GM12878 (cell line): ENCODE data around the gene RAC2. TPM values are rescaled to one million over a fixed set of nuclear protein-coding genes. Genes with fewer than 3 reads are reported as not detected.

Experiments used
- ATAC-seq: fragments of 200-7000 bp; cut with Tn5 transposase; 3 replicates; pipeline ENCODE4 v1.9.1; 2020; ENCODE audit warnings: mild to moderate bottlenecking, moderate library complexity
- BruUV-seq: library from RNA; stranded (reverse); fragments of 400-500 nt; replicated peaks from 2 replicates; lab custom pipeline; 2021; lab: Mats Ljungman, UMichigan
- CTCF ChIA-PET: fragments of 300-600 bp; sonication (Branson Sonifier 250); formaldehyde crosslinking; extraction: SDS; loops from one replicate; lab custom pipeline; 2021; ENCODE audit warnings: inconsistent platforms; lab: Yijun Ruan, JAX
- POLR2A ChIA-PET: fragments of 350-600 bp; formaldehyde crosslinking; extraction: SDS; loops from one replicate; lab custom pipeline; 2021; ENCODE audit warnings: inconsistent platforms; lab: Charles Lee
- RAD21 ChIA-PET: fragments of 300-600 bp; sonication (Branson Sonifier 250); formaldehyde crosslinking; loops from one replicate; lab custom pipeline; 2023; ENCODE audit warnings: antibody characterized with exemption; ENCODE audit not compliant: unreplicated experiment; lab: Charles Lee
- SMC1A ChIA-PET: fragments of 300-600 bp; sonication (Branson Sonifier 250); formaldehyde crosslinking; loops from one replicate; lab custom pipeline; 2023; ENCODE audit not compliant: unreplicated experiment, uncharacterized antibody; lab: Charles Lee
- DNase-seq: peaks from one replicate; pipeline ENCODE4 v3.0.0-alpha.2; 2011; ENCODE audit warnings: low read depth, low spot score
- FAIRE-seq: peaks from 3 replicates; lab custom pipeline; 2011; peaks lifted over from hg19 to GRCh38; lab: Jason Lieb, UNC
- H2AFZ ChIP-seq: 2 replicates; pipeline ENCODE4 v1.6.0; 2011; ENCODE audit warnings: low read depth, low read length, control low read depth; ENCODE audit not compliant: control insufficient read depth
- H3K27ac ChIP-seq: 2 replicates; pipeline ENCODE4 v1.5.1; 2011; ENCODE audit warnings: control low read depth; ENCODE audit not compliant: control insufficient read depth, insufficient read depth
- H3K27me3 ChIP-seq, 2 experiments: replicated peaks in 1 of 2; 2 replicates each; pipeline versions ENCODE4 v1.6.0 to v1.6.1; 2011; ENCODE audit warnings: low read length in 1 of 2; ENCODE audit not compliant: control insufficient read depth in 2 of 2, insufficient read depth in 2 of 2
- H3K36me3 ChIP-seq, 2 experiments: 2 replicates each; pipeline ENCODE4 v1.5.1; 2011; ENCODE audit warnings: low read length in 1 of 2; ENCODE audit not compliant: control insufficient read depth in 2 of 2, insufficient read depth in 2 of 2
- H3K4me1 ChIP-seq: 2 replicates; pipeline ENCODE4 v1.6.1; 2011; ENCODE audit warnings: mild to moderate bottlenecking, low read length, moderate library complexity, mixed read lengths; ENCODE audit not compliant: control insufficient read depth, insufficient read depth
- H3K4me2 ChIP-seq: 2 replicates; pipeline ENCODE4 v1.6.0; 2011; ENCODE audit warnings: control low read depth; ENCODE audit not compliant: control insufficient read depth, insufficient read depth
- H3K4me3 ChIP-seq: fragments of 200-600 bp; sonication (generic); 2 replicates; pipeline ENCODE4 v1.5.1; 2016
- H3K79me2 ChIP-seq: 2 replicates; pipeline ENCODE4 v1.6.0; 2011; ENCODE audit warnings: low read length; ENCODE audit not compliant: control insufficient read depth, insufficient read depth
- H3K9ac ChIP-seq: 2 replicates; pipeline ENCODE4 v1.8.0; 2011; ENCODE audit warnings: low read length, control low read depth, mixed read lengths; ENCODE audit not compliant: control insufficient read depth, insufficient read depth
- H3K9me3 ChIP-seq: replicated peaks from 3 replicates; pipeline ENCODE4 v1.5.1; 2011; ENCODE audit warnings: mild to moderate bottlenecking, low read length; ENCODE audit not compliant: control insufficient read depth, insufficient read depth
- H4K20me1 ChIP-seq: 2 replicates; pipeline ENCODE4 v1.6.0; 2011; ENCODE audit not compliant: control insufficient read depth, insufficient read depth
- CHD2 ChIP-seq: IDR thresholded peaks from 2 replicates; pipeline ENCODE4 v1.6.1; 2011; ENCODE audit warnings: low read depth, low read length, improper control_type of control experiment, borderline replicate concordance
- EP300 ChIP-seq, 2 experiments: fragments of 150-350 bp in 1 of 2; IDR thresholded peaks; 2 replicates each; pipeline ENCODE4 v1.6.1; 2011 to 2012; ENCODE audit warnings: low read depth in 2 of 2, low read length in 2 of 2, borderline replicate concordance in 1 of 2, improper control_type of control experiment in 1 of 2, inconsistent platforms in 1 of 2; ENCODE audit not compliant: control insufficient read depth in 1 of 2
- IRF3 ChIP-seq: fragments of 450-650 bp; IDR thresholded peaks from 2 replicates; pipeline ENCODE4 v1.6.1; 2014; ENCODE audit warnings: mild to moderate bottlenecking
- JUND ChIP-seq: IDR thresholded peaks from 2 replicates; pipeline ENCODE4 v1.6.1; 2012; ENCODE audit warnings: low read depth, mild to moderate bottlenecking, low read length, improper control_type of control experiment, moderate library complexity
- MYB ChIP-seq: fragments of 150-350 bp; IDR thresholded peaks from 2 replicates; pipeline ENCODE4 v1.6.1; 2014; ENCODE audit warnings: mild to moderate bottlenecking, low read depth, low read length, borderline replicate concordance
- NR2C1 ChIP-seq: fragments of 450-650 bp; IDR thresholded peaks from 2 replicates; pipeline ENCODE4 v1.6.1; 2017; ENCODE audit warnings: antibody characterized with exemption, mild to moderate bottlenecking, moderate library complexity
- POLR2AphosphoS5 ChIP-seq: IDR thresholded peaks from 2 replicates; pipeline ENCODE4 v1.6.1; 2011; ENCODE audit warnings: mild to moderate bottlenecking, low read length, inconsistent platforms
- RBBP5 ChIP-seq: fragments of 200-600 bp; sonication (generic); conservative IDR thresholded peaks from 2 replicates; pipeline ENCODE4 v1.6.1; 2016
- SIN3A ChIP-seq: IDR thresholded peaks from 2 replicates; pipeline ENCODE4 v1.6.1; 2012; ENCODE audit warnings: low read depth, low read length, improper control_type of control experiment
- SPI1 ChIP-seq: IDR thresholded peaks from 2 replicates; pipeline ENCODE4 v1.6.1; 2011; ENCODE audit warnings: low read depth, mild to moderate bottlenecking, low read length, moderate library complexity, borderline replicate concordance; ENCODE audit not compliant: insufficient read depth
- SUPT20H ChIP-seq: IDR thresholded peaks from 2 replicates; pipeline ENCODE4 v1.6.1; 2011; ENCODE audit warnings: low read depth, mild to moderate bottlenecking, low read length, moderate library complexity, borderline replicate concordance; ENCODE audit not compliant: control insufficient read depth
- TCF12 ChIP-seq: IDR thresholded peaks from 2 replicates; pipeline ENCODE4 v1.6.1; 2011; ENCODE audit warnings: low read depth, mild to moderate bottlenecking, low read length
- ZNF274 ChIP-seq: IDR thresholded peaks from one replicate; pipeline ENCODE4 v1.8.0; 2011; ENCODE audit not compliant: insufficient read length, insufficient read depth
- ZNF384 ChIP-seq: IDR thresholded peaks from 2 replicates; pipeline ENCODE4 v1.6.1; 2012; ENCODE audit warnings: low read depth, mild to moderate bottlenecking, low read length, improper control_type of control experiment, borderline replicate concordance
- WGBS: methylation state at CpG from one replicate; pipeline ENCODE4 v1.1.6; 2016; ENCODE audit warnings: low lambda C conversion rate; ENCODE audit not compliant: insufficient replicate concordance, insufficient coverage; ENCODE audit errors: missing lambda C conversion rate; 5-methylcytosine and 5-hydroxymethylcytosine counted together
- in situ Hi-C: fragments of 300-500 bp; cut with MboI; formaldehyde crosslinking; loops from 9 replicates; pipeline ENCODE4 v1.14.3; 2018; ENCODE audit warnings: mixed read lengths
- intact Hi-C: fragments of 100-400 bp; cut with micrococcal nuclease; formaldehyde crosslinking; loops from one replicate; pipeline ENCODE4 v1.14.2; 2022; ENCODE audit not compliant: unreplicated experiment
- polyA plus RNA-seq, 11 experiments: library from polyadenylated mRNA; depleted of rRNA in 4 of 11; unstranded in 6 of 11; stranded (reverse) in 5 of 11; fragments of >200 nt; fragmentation: Nextera tagmentation in 4 of 11; fragmentation: Illumina TruSeq in 1 of 11; extraction: Ambion mirVana in 4 of 11; extraction: Trizol in 1 of 11; gene quantifications; 1 replicate in 1 of 11; 2 replicates in 10 of 11; pipeline versions ENCODE4 v1.2.1 to v1.2.3, GENCODE V29; 2011 to 2016; ENCODE audit warnings: inconsistent platforms in 2 of 11, missing spikeins in 2 of 11, low read depth in 1 of 11
- total RNA-seq, 4 experiments: library from RNA; depleted of rRNA in 3 of 4; stranded (reverse); fragments of >200 nt in 3 of 4; fragmentation: Illumina TruSeq in 1 of 4; extraction: Trizol in 1 of 4; gene quantifications; 2 replicates each; pipeline versions ENCODE4 v1.2.1 to v1.2.3, GENCODE V29; 2013 to 2021

The RAC2 gene
- total and polyA plus RNA-seq, 10 of the 15 experiments (the other 5 are each of a cell fraction or from before 2014, with no cell fraction given): 102 to 386 (median 304) TPM

DNA sequence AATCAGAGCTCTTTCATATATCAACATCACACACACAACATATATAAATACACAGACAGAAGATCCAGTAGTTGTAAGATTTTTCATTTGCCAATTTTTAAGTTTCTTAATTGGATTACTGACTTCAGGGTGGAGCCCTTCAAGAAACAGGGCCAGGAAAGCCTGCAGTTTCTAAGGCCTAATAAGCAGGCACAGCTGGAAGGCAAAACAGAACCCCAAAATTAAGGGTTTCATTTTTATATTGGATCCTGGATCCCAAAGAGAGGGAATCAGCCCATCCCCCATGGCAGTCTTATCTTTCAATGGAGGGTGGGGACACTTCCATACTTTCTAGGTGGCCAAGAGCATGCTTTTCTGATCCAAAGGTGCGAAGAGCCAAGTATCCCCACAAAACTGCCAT, 51.3 kb downstream of the RAC2 start:
- no peak for DNase-seq
- intact Hi-C loops (loop anchor here (10.0 kb wide), 2 partner anchors 48 to 408 kb away; partner anchors contain the start of gene IL2RB), in situ Hi-C loops (no loop called here)
- no peak for TF ChIP-seq MYB
- TF ChIP-seq SPI1: no peak
- no peak for TF ChIP-seq ZNF384
- no peak for TF ChIP-seq CHD2
- no peak for TF ChIP-seq TCF12
- TF ChIP-seq POLR2AphosphoS5: no peak
- no peak for TF ChIP-seq IRF3
- TF ChIP-seq NR2C1: no peak
- TF ChIP-seq EP300 (IDR thresholded peaks at IDR 0.05; ENCODE audit: borderline replicate concordance in 1 of 2, control insufficient read depth in 1 of 2, low read depth in 2 of 2, low read length in 2 of 2): no peak
- TF ChIP-seq JUND: no peak
- TF ChIP-seq SIN3A: no peak
- TF ChIP-seq ZNF274: no peak
- TF ChIP-seq SUPT20H: no peak
- no peak for TF ChIP-seq RBBP5
- WGBS: 100% methylated on average over 1 of the region's 1 CpG
- no peaks in the 10 kb centered on the region for H3K27me3 ChIP-seq
- RAD21 ChIA-PET: interaction anchor here (1.2 to 3.2 kb wide), 3 partner anchors 28 to 147 kb away, joined by 3 to 22 read pairs (median 4); partner anchors contain the start of gene IL2RB
- no peak overlapping the region for H3K27ac ChIP-seq
- no peak overlapping the region for H3K4me3 ChIP-seq
- ATAC-seq: no peak
- BruUV-seq: no TSS peak
- H3K36me3 ChIP-seq: no peaks in the 10 kb centered on the region
- no peak overlapping the region for H3K4me2 ChIP-seq
- H3K79me2 ChIP-seq: no peaks in the 10 kb centered on the region
- no peak overlapping the region for H2AFZ ChIP-seq
- H3K9me3 ChIP-seq: no peaks in the 10 kb centered on the region; the same call in 2 of the 3 replicates
- POLR2A ChIA-PET: interaction anchor here (1.1 to 2.1 kb wide), 4 partner anchors 9 to 67 kb away, joined by 3 to 10 read pairs (median 5); no protein-coding TSS in a partner anchor
- H3K4me1 ChIP-seq: peaks cover 13% of the 10 kb centered on the region
- no peak for FAIRE-seq
- H4K20me1 ChIP-seq: no peaks in the 10 kb centered on the region
- SMC1A ChIA-PET: interaction anchor here (0.6 to 5.5 kb wide), 13 partner anchors 9 to 147 kb away, joined by 3 to 64 read pairs (median 4); partner anchors contain the start of gene IL2RB
- H3K9ac ChIP-seq: no peak overlapping the region
- CTCF ChIA-PET: interaction anchor here (1.2 to 6.4 kb wide), 9 partner anchors 19 to 149 kb away, joined by 3 to 53 read pairs (median 5); partner anchors contain the start of gene IL2RB
